HG03521 (cell line): Measurements from ENCODE around the gene RPS6KA5.

Source experiments
- ATAC-seq: cut with Tn5 transposase; IDR thresholded peaks from one replicate; pipeline ENCODE4 v1.9.1; 2021; ENCODE audit warnings: mild to moderate bottlenecking, moderate library complexity; ENCODE audit not compliant: unreplicated experiment

RPS6KA5 gene

DNA sequence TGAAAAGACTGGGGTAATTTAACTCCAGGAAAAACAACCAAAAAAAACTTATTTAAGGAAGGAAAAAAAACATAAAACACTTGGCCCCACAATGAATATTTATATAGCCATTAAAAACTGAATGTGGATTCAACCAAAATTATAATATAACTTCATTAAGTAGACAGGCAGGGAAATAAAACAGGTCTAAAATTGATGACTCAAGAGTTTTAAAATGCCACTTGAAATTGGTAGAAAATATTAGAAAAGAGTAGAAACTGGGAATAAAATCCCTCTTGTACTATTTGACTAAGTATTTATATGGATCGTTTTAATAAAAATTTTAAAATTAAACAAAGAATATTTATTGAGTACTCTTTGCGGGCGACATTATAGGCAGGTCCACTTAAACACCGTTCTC, 28.8 kb downstream of the RPS6KA5 start:
- no peak for ATAC-seq

DNA sequence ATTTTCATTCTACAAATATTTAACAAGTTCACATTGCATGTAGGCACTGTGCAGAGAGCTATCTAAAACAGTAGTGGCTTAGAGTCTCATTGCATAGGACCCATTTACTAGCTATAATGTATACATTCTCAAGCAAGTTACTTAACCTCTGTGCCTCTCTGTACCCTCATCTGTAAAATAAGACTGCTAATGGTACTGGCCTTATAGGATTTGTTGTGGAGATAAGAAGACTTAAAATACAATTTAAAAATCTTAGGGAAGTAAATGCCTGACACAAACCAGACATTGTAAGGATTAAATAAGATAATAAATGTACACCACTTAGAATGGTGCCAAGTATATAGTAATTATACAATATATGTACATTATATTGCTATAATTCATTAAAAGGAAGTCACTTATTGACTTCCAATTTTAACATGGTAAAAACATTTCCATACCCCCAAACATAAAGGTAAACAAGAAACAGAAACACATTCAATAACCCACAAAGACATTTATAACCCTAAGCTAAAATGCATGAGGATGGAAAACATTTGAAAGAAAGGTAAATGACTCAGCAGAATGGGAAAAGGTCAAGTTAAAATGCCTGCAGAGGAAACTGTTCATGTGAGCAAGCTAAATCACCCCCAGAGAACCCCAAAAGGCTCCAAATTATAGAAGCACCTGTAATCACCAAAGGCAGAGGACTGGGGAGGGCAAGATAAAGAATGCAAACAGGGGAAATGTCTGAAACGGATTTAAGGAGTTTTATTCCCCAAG, 30.8 kb downstream of the RPS6KA5 start:
- ATAC-seq, result no peak

DNA sequence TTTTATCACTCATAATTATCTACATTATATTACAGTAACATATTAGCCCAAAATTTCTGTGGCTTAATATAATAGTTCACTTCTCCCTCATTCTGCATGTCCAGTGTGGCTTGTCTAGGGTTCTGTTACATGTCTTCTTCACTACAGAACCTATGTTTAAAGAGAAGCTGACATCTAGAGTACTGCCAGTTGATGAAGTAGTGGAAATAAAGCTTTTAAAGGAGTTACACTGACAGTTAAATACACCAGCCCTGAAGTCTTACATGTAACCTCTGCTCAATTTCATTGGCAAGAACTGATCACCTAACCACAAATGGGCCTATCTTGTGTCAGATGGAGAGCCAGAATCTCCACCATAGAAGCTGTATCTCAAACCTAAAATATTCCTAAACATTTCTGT, 32.9 kb downstream of the RPS6KA5 start:
- no peak for ATAC-seq

DNA sequence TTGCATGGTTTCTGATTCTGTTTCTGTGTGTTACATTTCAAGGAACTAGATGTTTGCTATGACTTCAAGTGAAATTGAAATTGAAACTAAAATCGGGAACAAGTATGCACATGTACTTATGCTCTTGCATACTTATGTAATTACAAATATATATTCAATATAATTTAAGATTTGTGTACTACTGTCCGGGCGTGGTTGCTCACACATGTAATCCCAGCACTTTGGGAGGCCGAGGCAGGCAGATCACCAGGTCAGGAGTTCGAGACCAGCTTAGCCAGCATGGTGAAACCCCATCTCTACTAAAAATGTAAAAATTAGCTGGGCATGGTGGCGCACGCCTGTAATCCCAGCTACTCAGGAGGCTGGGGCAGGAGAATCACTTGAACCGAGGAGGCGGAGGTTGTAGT, 37.8 kb downstream of the RPS6KA5 start:
- peak; percentile 92 for ATAC-seq

DNA sequence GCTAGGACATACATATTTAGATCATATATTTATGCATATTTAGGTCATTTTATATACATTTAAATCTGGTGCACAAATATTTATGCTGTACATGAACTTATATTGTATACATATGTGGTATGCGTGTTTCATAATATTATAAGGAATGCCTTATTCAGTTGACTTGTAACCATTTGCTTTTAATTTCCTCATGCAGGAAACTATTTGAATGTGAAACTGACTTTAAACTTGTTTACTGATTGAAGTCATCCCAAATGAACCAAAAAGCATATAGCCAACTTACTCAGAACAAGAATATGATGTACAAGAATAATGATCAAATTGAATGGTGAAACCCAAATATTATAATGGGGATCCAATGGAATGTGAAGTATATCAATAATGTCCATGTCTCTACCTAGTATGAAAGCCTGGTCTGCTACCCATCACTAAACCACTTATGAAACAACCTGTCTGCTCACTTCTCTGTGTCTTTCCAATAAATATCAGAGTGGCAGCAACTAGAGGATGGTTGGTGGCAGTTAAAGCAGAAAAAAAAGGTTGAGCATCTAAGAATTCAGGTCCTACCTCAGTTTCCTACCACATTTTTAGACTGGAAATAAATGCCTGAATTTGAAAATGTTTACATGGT, 38.3 kb downstream of the RPS6KA5 start:
- peak; percentile 34 for ATAC-seq

DNA sequence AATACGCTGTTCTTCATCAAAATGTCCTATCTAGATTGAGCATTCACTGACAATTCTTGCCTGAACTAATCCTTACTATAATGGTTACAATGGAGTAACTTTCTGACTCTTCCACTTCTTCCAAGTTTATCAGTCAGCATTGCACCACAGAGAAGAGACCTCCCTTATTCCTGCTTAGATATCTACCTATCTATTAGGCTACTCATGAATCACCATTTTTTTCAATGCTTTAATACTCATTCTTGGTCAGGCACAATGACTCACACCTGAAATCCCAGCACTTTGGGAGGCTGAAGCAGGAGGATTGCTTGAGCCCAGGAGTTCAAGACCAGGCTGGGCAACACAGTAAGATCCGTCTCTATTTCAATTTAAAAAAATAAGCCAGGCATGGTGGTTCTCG, 39.3 kb downstream of the RPS6KA5 start:
- no peak for ATAC-seq

DNA sequence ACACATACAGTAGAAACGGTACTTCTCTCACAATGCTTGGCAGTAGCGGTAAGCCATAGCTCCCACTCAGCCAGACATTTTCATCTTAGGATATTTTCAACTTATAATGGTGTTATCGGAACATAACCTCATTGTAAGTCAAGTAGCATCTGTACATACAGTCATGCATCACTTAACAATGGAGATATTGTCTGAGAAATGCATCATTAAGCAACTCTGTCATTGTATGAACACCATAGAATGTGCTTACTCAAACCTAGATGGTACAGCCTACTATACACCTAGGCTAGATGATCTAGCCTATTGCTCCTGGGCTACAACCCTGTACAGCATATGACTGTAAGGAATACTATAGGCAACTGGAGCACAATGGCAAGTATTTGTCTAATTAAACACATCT, 40.8 kb downstream of the RPS6KA5 start:
- ATAC-seq, result no peak

DNA sequence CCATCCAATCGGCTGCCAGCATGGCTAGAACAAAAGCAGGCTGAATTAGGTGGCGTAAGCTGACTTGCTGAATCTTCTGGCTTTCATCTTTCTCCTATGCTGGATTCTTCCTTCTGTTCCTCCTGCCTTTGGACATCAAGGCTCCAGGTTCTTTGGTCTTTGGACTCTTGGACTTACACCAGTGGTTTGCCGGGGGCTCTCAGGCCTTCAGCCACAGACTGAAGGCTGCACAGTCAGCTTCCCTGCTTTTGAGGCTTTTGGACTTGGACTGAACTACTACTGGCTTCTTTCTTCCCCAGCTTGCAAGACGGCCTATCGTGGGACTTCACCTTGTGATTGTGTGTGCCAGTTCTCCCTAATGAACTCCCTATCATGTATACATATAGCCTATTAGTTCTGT, 42.0 kb downstream of the RPS6KA5 start:
- no peak for ATAC-seq

DNA sequence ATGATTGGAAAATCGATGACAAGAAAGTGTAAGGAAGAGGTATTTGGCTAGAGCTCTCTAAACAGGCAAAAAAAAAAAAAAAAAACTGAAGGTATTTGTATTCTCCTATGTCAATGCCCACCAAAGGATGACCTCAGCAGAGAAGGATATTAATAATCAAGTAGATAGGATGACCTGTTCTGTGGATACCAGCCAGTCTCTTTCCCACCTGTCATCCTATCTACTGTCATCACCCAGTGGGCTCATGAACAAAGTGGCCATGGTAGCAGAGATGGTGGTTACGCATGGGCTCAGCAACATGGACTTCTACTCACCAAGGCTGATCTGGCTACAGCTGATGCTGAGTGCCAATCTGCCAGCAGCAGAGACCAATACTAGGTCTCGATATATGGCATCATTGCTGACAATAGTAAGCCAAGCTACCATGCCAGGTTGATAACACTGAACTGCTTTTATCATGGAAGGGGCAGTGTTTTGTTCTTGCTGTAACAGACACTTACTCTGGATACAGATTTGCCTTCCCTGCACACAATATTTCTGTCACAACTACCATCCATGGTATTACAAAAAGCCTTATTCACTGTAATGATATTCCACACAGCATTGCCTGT, 43.5 kb downstream of the RPS6KA5 start:
- ATAC-seq, result no peak

DNA sequence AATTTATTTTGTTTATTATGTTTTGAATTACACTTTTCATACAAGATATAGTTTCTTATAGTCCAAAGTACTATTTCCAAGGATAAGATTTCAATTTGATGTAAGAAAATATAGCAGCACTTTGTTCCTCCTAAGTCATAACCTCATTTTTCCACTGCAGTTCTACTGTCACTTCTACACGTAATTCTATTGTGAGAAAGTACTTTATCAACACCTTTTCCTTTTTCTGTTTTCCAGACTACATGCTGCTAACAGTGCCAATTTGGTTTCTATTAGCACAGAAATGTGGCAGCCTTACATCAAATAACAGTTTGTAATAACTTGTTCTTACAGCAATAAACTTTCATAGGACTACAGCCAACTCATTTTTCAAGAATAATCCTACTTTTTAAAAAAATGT, 45.0 kb downstream of the RPS6KA5 start:
- no peak for ATAC-seq

DNA sequence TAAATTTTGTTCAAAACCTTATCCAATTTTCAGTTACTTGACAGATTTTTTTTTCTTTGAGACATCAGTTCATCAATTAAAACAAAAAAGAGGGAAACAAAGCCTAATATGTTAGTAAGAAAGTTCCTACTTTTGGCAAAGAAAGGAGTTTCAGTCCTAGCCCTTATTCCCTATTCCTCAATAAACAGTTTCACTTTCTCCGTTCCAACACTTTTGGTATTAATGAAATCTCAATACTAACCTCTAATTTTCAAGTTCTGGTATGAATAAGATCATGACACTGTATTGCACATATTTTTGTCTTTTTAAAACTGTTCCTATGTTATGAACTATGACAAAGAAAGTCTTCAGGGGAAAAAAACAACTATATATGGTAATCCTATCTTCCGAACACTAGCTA, 48.4 kb downstream of the RPS6KA5 start:
- ATAC-seq, result no peak

DNA sequence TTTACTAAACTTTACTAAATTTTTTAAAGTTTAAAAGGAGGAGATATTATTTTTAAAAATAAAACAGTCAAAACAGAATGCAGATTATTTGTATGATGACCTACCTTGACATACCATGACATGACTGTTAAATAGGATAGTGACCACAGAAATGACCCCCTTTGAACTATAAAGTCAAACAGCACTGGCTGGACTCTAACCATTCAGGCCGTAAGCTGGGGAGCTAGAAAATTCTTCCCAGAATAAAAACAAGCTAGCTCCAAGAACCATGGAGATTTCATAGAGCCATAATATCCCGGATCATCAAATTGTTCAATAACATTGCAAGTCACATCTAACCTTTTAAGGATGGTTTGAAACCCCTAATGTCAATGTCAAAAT, 50.3 kb downstream of the RPS6KA5 start:
- ATAC-seq, result no peak

DNA sequence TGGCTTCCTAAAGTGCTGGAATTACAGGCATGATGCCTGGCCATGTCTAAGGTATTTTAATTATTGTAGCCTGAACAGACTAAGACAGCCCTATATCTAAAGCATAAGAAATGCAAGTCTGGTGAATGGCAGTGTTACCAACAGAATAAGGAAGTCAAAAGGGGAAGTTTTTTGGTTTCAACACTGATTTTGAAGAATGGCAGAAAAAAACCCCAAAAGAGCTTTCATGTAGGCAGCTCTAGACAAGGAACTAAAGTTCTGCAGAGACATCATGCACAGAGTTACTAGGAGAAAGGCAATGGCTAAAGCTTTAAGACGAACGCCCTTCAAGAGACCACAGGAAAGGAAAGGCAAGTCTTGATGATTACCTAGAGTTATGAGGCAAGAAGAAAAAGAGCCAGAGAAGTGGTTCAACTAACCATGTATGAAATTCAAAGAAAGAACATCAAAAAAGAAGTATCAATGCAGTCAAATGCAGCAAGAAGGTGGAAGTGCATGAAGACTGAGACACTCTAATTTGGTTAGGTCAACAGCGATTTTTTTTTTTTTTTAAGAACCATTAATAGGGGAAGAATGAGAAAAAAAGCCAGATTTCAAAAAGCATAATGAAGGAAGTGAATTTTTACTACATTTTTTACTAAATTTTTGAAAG, 50.8 kb downstream of the RPS6KA5 start:
- ATAC-seq, result peak; percentile 87

DNA sequence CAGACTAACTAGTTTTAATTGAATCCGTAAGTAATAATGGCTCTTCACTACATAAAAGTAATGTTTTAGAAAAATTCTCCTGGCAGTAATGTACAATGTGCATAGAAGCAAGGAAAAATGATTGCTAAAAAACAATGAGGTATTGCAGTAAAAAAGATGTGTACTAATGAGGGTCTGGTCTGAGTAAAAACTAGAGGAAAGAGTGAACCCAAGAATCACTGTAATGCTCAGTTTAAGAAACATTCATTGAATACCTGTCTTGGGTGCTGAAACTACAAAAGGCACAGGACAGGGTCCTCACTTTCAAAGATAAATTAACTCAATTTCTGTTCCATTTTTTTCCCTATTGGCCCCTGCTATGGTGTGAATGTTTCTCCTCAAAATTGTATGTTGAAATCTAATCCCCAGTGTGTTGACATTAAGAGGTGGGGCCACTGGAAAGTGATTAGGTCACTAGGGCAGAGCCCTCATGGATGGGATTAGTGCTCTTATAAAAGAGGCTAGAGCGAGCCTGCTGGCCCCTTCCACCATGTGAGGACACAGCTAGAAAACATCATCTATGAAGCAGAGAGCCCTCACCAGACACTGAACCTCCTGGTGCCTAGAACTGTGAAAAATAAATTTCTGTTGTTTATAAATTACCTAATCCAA, 51.6 kb downstream of the RPS6KA5 start:
- ATAC-seq, result no peak

DNA sequence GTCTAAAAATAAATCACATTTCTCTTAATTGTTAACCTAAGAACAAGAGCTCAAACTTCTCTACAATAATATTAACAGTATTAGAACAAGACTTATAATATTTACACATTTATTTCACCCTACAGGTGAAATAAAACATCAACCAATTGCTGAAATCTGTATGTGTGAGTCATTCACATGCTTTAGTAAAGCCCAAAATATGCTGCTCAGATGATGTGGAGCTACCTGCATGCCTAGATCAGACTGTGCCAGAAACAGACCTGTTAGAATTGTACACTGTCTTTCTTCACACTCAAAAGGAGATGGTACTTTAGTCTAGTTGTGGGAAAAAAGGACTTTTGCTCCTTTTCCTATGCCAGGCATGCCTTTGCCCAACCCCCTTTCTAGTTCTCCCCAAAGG, 54.7 kb downstream of the RPS6KA5 start:
- ATAC-seq, result no peak

DNA sequence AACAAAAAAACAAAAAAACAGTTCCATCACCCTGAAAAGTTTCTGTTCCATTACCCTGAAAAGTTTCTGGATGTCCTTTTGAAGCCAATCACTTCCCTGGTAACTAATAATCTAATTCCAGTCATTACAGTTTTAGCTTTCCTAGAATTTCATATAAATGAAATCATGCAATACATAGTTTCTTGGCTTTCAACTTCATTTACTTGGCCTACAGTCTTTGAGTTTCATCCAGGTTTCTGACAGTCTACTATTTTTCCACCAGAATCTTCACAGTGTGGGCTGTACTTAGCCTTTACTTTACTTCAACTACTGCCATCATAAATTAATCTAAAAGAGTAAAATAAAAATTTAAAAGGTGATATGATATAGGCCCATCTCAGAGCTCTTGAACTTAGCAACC, 55.5 kb downstream of the RPS6KA5 start:
- ATAC-seq, result no peak

DNA sequence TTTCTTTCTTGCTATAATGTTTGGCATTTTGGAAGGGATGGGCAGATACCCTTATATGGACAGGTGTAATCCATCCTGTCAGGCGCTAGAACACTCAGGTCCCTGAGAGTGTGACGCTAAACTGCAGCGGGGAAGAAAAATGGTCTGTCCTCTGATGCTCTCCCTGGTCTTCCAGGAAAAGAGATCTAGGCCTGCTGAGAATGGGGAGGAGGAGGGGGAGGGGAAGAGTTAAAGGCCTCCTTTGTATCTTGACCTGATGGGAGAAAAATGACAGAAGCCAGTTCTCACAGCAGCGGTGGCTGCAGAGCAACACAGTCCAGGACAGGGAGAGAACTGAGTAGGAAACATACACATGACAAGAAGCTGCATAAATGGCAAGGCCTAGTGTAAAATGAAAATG, 61.1 kb downstream of the RPS6KA5 start:
- no peak for ATAC-seq

DNA sequence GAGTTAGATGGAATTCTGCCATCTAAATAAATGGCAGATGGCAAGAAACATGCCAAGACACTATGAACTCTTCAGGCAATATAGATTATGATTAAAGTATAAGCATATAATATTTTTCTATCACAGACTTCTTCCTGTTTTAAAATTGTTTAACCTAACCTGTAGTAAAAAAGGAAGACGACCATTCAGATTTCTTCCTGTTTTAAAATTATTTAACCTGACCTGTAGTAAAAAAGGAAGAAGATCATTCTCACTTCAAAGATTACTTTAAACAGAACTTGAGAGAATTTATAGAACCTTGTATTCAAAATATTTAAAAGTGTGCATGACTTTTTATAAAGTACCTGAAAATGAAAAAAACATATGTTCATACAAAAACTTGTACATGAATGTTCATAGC, 63.5 kb downstream of the RPS6KA5 start:
- ATAC-seq, result no peak

DNA sequence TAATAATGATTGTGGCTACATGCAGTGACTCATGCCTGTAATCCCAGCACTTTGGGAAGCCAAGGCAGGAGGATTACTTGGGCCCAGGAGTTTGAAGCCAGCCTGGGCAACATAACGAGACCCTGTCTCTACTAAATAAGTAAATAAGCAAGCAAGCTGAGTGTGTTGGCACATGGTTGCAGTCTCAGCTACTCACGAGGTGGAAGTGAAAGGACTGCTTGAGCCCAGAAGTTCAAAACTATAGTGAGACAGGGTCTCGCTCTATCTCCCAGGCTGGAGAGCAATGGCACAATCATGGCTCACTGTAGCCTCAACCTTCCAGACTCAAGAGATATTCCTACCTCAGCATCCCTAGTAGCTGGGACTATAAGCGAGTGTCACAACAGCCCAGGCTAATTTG, 64.7 kb downstream of the RPS6KA5 start:
- no peak for ATAC-seq

DNA sequence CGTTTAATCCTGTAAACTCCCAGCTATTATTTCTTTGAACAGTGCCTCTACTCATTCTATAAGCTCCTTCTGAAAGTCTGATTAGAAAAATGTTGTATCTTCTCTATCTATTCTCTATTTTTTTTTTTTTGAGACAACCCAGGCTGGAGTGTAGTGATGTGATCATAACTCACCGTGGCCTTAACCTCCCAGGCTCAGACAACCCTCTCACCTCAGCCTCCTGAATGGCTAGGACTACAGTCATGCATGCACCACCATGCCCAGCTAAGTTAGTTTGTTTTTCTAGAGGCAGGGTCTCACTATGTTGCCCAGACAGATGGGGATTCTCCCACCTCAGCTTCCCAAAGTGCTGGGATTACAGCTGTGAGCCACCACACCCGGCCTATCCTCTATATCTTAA, 66.6 kb downstream of the RPS6KA5 start:
- no peak for ATAC-seq

DNA sequence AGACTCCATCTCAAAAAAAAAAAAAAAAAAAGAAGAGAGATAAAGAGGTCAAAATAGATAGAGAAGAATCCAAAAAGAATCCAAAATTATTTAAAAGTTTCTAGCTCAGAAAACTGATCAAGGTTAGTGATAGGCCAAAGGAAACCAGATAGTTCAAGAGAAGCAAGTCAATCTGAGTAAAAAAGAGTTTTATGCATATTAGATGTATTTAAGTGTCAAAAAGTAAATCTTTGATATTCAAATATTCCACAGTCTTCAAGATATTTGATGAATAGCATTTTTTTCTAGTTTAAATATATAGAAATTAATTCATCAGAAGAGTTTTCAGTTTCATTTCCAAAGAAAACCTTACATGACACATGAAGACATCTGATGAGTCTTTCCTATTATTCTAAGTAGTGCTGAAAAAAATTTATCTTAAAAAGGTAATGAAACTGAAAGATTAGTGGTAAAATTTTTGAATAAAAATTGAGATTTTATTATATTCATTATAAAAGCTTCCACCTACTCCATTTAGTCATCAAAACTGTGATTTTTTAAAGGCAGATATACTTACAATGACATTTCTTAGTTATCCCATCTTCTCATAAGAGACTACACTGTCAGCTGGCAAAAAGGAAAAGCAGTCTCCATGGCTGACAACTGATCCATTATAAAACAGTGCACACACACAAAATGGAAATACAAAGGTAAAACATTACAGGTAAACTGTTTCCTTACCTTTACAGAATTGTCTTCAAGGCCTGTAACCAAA, 68.6 kb downstream of the RPS6KA5 start:
- ATAC-seq, result no peak
